ENCODE data around the gene EOLA2. TPM values are rescaled to one million over a fixed set of nuclear protein-coding genes. Genes with fewer than 3 reads are reported as not detected.

Gene EOLA2
- total and polyA plus RNA-seq, 10 of the 15 experiments (the other 5 are each of a cell fraction or from before 2014, with no cell fraction given) = 23.9 to 55.8 (median 41.4) TPM

DNA sequence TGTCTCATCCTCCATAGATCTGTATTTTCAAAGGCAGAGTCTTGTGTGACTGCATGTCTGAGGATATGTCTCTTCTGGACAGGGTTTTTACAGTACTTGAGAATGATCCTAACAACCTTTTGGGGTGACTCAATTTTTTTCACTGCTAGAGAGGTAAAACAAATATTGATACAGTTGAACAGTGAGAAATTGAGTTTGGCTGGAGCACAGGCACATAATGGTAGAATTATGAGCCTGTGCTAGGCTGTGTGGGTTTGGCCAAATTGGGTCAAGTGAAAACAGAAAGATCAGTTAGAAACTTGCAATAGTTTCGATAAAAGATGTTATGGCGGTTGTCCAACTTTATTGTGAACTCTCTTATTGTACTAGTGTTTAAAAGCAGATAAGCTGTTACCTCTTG is 23.3 kb upstream of the EOLA2 start:
- no peak overlapping the region for H3K27ac ChIP-seq (ENCODE audit: control insufficient read depth, insufficient read depth)
- no peak for DNase-seq (ENCODE audit: low read depth, low spot score)
- no peak for TF ChIP-seq ETV6 (conservative IDR thresholded peaks at IDR 0.05 in 1 of 2, IDR thresholded peaks at IDR 0.05 in 1 of 2; ENCODE audit: borderline replicate concordance in 1 of 2, low read depth in 1 of 2)
- TF ChIP-seq ZNF384 (IDR thresholded peaks at IDR 0.05; ENCODE audit: borderline replicate concordance, low read depth, low read length) = no peak
- TF ChIP-seq, protein P1, sequence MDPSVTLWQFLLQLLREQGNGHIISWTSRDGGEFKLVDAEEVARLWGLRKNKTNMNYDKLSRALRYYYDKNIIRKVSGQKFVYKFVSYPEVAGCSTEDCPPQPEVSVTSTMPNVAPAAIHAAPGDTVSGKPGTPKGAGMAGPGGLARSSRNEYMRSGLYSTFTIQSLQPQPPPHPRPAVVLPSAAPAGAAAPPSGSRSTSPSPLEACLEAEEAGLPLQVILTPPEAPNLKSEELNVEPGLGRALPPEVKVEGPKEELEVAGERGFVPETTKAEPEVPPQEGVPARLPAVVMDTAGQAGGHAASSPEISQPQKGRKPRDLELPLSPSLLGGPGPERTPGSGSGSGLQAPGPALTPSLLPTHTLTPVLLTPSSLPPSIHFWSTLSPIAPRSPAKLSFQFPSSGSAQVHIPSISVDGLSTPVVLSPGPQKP (IDR thresholded peaks at IDR 0.05; ENCODE audit: low read depth, low read length) = no peak
- no peak for TF ChIP-seq FOXM1 (IDR thresholded peaks at IDR 0.05; ENCODE audit: low read depth, low read length)
- TF ChIP-seq CBX3 (IDR thresholded peaks at IDR 0.05; ENCODE audit: borderline replicate concordance, low read depth) = no peak
- TF ChIP-seq, protein P2, sequence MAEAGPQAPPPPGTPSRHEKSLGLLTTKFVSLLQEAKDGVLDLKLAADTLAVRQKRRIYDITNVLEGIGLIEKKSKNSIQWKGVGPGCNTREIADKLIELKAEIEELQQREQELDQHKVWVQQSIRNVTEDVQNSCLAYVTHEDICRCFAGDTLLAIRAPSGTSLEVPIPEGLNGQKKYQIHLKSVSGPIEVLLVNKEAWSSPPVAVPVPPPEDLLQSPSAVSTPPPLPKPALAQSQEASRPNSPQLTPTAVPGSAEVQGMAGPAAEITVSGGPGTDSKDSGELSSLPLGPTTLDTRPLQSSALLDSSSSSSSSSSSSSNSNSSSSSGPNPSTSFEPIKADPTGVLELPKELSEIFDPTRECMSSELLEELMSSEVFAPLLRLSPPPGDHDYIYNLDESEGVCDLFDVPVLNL (IDR thresholded peaks at IDR 0.05; ENCODE audit: low read depth, low read length) = no peak
- no peak for TF ChIP-seq TARDBP (IDR thresholded peaks at IDR 0.05; ENCODE audit: borderline replicate concordance)
- TF ChIP-seq ZBED1 (IDR thresholded peaks at IDR 0.05; ENCODE audit: borderline replicate concordance) = no peak
- TF ChIP-seq, protein P3, sequence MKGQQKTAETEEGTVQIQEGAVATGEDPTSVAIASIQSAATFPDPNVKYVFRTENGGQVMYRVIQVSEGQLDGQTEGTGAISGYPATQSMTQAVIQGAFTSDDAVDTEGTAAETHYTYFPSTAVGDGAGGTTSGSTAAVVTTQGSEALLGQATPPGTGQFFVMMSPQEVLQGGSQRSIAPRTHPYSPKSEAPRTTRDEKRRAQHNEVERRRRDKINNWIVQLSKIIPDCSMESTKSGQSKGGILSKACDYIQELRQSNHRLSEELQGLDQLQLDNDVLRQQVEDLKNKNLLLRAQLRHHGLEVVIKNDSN (IDR thresholded peaks at IDR 0.05; ENCODE audit: borderline replicate concordance, extremely low read length, insufficient read depth, low read depth, low read length) = no peak
- no peaks in the 10 kb centered on the region for H3K27me3 ChIP-seq (replicated peaks in 1 of 2; ENCODE audit: control insufficient read depth in 2 of 2, insufficient read depth in 2 of 2, low read length in 1 of 2)
- H3K4me1 ChIP-seq (ENCODE audit: control insufficient read depth, insufficient read depth, low read length) = no peaks in the 10 kb centered on the region
- ChIA-PET POLR2A (no interaction called here), CTCF (interaction anchor here (0.7 to 1.1 kb wide), 4 partner anchors 123 to 754 kb away, joined by 3 to 6 read pairs (median 4); no protein-coding TSS in a partner anchor), RAD21 (ENCODE audit: unreplicated experiment) (no interaction called here), SMC1A (ENCODE audit: uncharacterized antibody, unreplicated experiment) (no interaction called here)
- no peak overlapping the region for H3K9ac ChIP-seq (ENCODE audit: control insufficient read depth, insufficient read depth, low read length)
- H3K79me2 ChIP-seq (ENCODE audit: control insufficient read depth, insufficient read depth, low read length) = no peaks in the 10 kb centered on the region
- FAIRE-seq = no peak
- no TSS peak for BruUV-seq (replicated peaks)
- H3K4me3 ChIP-seq = no peak overlapping the region
- ATAC-seq = no peak
- no peaks in the 10 kb centered on the region for H4K20me1 ChIP-seq (ENCODE audit: control insufficient read depth, insufficient read depth)
- in situ Hi-C loops (cut with MboI) (loop anchor here (25.0 kb wide), 1 partner anchor 526 kb away; no protein-coding TSS in a partner anchor), intact Hi-C loops (cut with micrococcal nuclease; ENCODE audit: unreplicated experiment) (loop anchor here (5.0 to 10.0 kb wide), 3 partner anchors 91 to 626 kb away; no protein-coding TSS in a partner anchor)
- H3K36me3 ChIP-seq (ENCODE audit: control insufficient read depth in 2 of 2, insufficient read depth in 2 of 2, low read length in 1 of 2) = no peaks in the 10 kb centered on the region; a peak in 1 of 4 replicates
- no peak overlapping the region for H2AFZ ChIP-seq (ENCODE audit: control insufficient read depth, low read depth, low read length)
- H3K4me2 ChIP-seq (ENCODE audit: control insufficient read depth, insufficient read depth) = no peak overlapping the region
- WGBS (ENCODE audit: insufficient coverage, insufficient replicate concordance, low lambda C conversion rate, missing lambda C conversion rate) = 62% methylated on average over 2 of the region's 2 CpGs
- H3K9me3 ChIP-seq (replicated peaks; ENCODE audit: control insufficient read depth, insufficient read depth, low read length) = no peaks in the 10 kb centered on the region

All from GM12878 (cell line).